Mesendoderm (in vitro differentiated cells): ENCODE results near the gene FNDC3B. TPM values are rescaled to one million over a fixed set of nuclear protein-coding genes. Genes with fewer than 3 reads are reported as not detected.
"Not testable (repeated sequence)": the region's sequence is repeated elsewhere in the genome, so short reads cannot be mapped to it uniquely, and the experiment has no call there.

Experiments
- DNase-seq: peaks from one replicate; pipeline ENCODE4 v3.0.0; 2013
- H2AK5ac ChIP-seq: 2 replicates; pipeline ENCODE4 v1.6.1; 2013; ENCODE audit warnings: low read length, inconsistent platforms
- H2BK120ac ChIP-seq: 2 replicates; pipeline ENCODE4 v1.6.1; 2013; ENCODE audit warnings: low read depth, mild to moderate bottlenecking, low read length, moderate library complexity, mixed read lengths
- H2BK15ac ChIP-seq: replicated peaks from 2 replicates; pipeline ENCODE4 v1.6.1; 2013; ENCODE audit warnings: low read depth, mild to moderate bottlenecking, moderate library complexity
- H2BK5ac ChIP-seq: 2 replicates; pipeline ENCODE4 v1.6.1; 2013; ENCODE audit warnings: low read length, inconsistent platforms
- H3K18ac ChIP-seq: 2 replicates; pipeline ENCODE4 v1.6.1; 2013; ENCODE audit warnings: mild to moderate bottlenecking, low read length, mixed read lengths
- H3K23ac ChIP-seq: one replicate; pipeline ENCODE4 v1.6.1; 2013; ENCODE audit warnings: low read length
- H3K27ac ChIP-seq: 2 replicates; pipeline ENCODE4 v1.5.1; 2013; ENCODE audit warnings: low read depth, mild to moderate bottlenecking, inconsistent platforms, low read length, moderate library complexity
- H3K27me3 ChIP-seq: 2 replicates; pipeline ENCODE4 v1.6.1; 2013; ENCODE audit warnings: low read length, control low read depth, mild to moderate bottlenecking, inconsistent platforms; ENCODE audit not compliant: insufficient read depth, poor library complexity
- H3K36me3 ChIP-seq: 2 replicates; pipeline ENCODE4 v1.6.1; 2013; ENCODE audit warnings: low read length, inconsistent platforms; ENCODE audit not compliant: control insufficient read depth, insufficient read depth
- H3K4ac ChIP-seq: one replicate; pipeline ENCODE4 v1.6.1; 2013; ENCODE audit warnings: low read depth, mild to moderate bottlenecking, low read length, moderate library complexity
- H3K4me1 ChIP-seq: 2 replicates; pipeline ENCODE4 v1.6.1; 2013; ENCODE audit warnings: low read depth, low read length, inconsistent platforms; ENCODE audit not compliant: control insufficient read depth
- H3K4me2 ChIP-seq: 2 replicates; pipeline ENCODE4 v1.6.1; 2013; ENCODE audit warnings: low read length
- H3K4me3 ChIP-seq: 2 replicates; pipeline ENCODE4 v1.5.1; 2013; ENCODE audit warnings: mild to moderate bottlenecking, low read length
- H3K56ac ChIP-seq: one replicate; pipeline ENCODE4 v1.6.1; 2013; ENCODE audit warnings: low read length
- H3K79me1 ChIP-seq: 2 replicates; pipeline ENCODE4 v1.6.1; 2013; ENCODE audit warnings: low read length, inconsistent platforms
- H3K79me2 ChIP-seq: 2 replicates; pipeline ENCODE4 v1.6.1; 2013; ENCODE audit warnings: mild to moderate bottlenecking, low read length; ENCODE audit not compliant: control insufficient read depth, insufficient read depth
- H3K9ac ChIP-seq: 2 replicates; pipeline ENCODE4 v1.6.1; 2013; ENCODE audit warnings: low read length, inconsistent platforms
- H4K5ac ChIP-seq: one replicate; pipeline ENCODE4 v1.6.1; 2013; ENCODE audit warnings: low read length
- H4K8ac ChIP-seq: one replicate; pipeline ENCODE4 v1.6.1; 2013; ENCODE audit warnings: low read depth, mild to moderate bottlenecking, control low read depth, low read length, moderate library complexity
- WGBS: extraction: QIAGEN DNeasy Blood & Tissue Kit; methylation state at CpG from one replicate; pipeline ENCODE4 v1.1.7; 2013; ENCODE audit warnings: low lambda C conversion rate, missing lambda C conversion rate; ENCODE audit not compliant: insufficient coverage; ENCODE audit errors: extremely low coverage; 5-methylcytosine and 5-hydroxymethylcytosine counted together
- polyA plus RNA-seq, 2 experiments: library from polyadenylated mRNA; stranded (reverse); fragments of 200-250 nt; gene quantifications; one replicate each; pipeline ENCODE4 v1.2.3, GENCODE V29; 2013

FNDC3B gene
- polyA plus RNA-seq (2013, experiment 1 of 2) = 38.9 TPM
- 38.3 TPM for polyA plus RNA-seq (2013, experiment 2 of 2)

DNA sequence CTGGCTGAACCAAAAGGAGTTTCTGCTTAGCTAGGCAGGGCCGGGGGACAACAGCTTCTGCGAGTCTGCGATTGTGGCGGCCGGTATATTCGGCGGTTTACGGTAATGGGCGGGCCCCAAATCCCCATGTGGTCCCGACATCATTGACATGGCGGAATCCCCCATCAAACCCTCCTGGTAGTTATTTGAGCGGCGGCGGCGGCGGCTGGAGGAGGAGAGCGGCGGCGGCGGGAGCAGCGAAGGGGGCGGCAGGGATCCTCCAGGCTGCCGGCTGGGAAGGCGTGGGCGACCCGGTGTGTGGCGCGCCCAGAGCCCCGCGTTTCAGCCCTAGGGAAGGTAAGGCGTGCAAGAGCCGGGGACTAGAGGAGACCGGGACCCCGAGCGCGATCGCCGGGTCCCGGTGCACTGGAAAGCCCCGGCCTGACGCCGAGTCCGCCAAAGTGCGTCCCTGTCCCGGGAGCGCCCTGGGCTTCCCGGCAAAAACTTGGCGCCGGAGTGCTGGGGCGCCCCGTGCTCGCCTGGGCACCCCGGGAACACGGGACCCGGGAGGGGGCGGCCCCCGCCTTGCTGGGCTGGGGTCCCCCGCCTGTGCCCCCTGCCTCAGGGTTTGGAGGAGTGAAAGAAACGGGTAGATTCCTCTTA is at the start of gene FNDC3B:
TSS of gene FNDC3B (plus strand) at position 143 of the 642 bp plus-strand sequence. CDS start 72,902 bp downstream, outside the sequence.
- no peak within 1 kb of the TSS for H2AK5ac ChIP-seq
- peak within 1 kb of the TSS; percentile 100 for H3K4ac ChIP-seq
- H2BK5ac ChIP-seq = peak within 1 kb of the TSS; percentile 61
- no peaks in the 10 kb centered on the region for H3K4me1 ChIP-seq
- H3K23ac ChIP-seq = peak within 1 kb of the TSS; percentile 75
- H3K79me2 ChIP-seq = peaks cover 39% of the 10 kb centered on the region
- peak; percentile 98 for DNase-seq
- H3K9ac ChIP-seq = peak within 1 kb of the TSS; percentile 93
- peak within 1 kb of the TSS; percentile 94 for H3K56ac ChIP-seq
- H3K79me1 ChIP-seq = no peaks in the 10 kb centered on the region
- peak within 1 kb of the TSS; percentile 99 for H2BK120ac ChIP-seq
- peak within 1 kb of the TSS; percentile 59 for H3K4me2 ChIP-seq
- no CpG with 5 or more reads among the region's 59 CpGs for WGBS
- H4K5ac ChIP-seq = no peak within 1 kb of the TSS
- H3K18ac ChIP-seq = peak within 1 kb of the TSS; percentile 100
- peak within 1 kb of the TSS; percentile 86 for H3K4me3 ChIP-seq
- no peaks in the 10 kb centered on the region for H3K27me3 ChIP-seq
- H4K8ac ChIP-seq = peak within 1 kb of the TSS; percentile 94
- peak within 1 kb of the TSS; percentile 60 for H2BK15ac ChIP-seq
- peak within 1 kb of the TSS; percentile 99 for H3K27ac ChIP-seq
- H3K36me3 ChIP-seq = no peaks in the 10 kb centered on the region

DNA sequence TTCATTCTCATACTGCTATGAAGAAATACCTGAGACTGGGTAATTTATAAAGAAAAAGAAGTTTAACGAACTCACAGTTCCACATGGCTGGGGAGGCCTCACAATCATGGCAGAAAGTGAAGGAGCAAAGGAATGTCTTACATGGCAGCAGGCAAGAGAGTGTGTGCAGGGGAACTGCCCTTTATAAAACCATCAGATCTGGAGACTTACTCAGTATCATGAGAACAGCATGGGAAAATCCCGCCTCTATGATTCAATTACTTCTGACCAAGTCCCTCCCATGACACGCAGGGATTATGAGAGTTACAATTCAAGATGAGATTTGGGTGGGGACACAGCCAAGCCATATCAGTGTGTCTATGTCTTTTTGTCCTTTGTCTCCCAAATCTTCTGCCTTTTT is 49.1 kb upstream of the FNDC3B start:
- not testable (repeated sequence) for DNase-seq, H3K23ac ChIP-seq, H4K8ac ChIP-seq, H3K36me3 ChIP-seq, H3K4me1 ChIP-seq, H3K9ac ChIP-seq, H2BK15ac ChIP-seq, H2BK120ac ChIP-seq, H3K27ac ChIP-seq, H3K18ac ChIP-seq, H4K5ac ChIP-seq, H3K27me3 ChIP-seq, H3K4me3 ChIP-seq, H3K4me2 ChIP-seq, H2AK5ac ChIP-seq, H2BK5ac ChIP-seq, H3K79me2 ChIP-seq, H3K79me1 ChIP-seq, H3K56ac ChIP-seq, H3K4ac ChIP-seq
- WGBS = no CpG with 5 or more reads among the region's 3 CpGs

DNA sequence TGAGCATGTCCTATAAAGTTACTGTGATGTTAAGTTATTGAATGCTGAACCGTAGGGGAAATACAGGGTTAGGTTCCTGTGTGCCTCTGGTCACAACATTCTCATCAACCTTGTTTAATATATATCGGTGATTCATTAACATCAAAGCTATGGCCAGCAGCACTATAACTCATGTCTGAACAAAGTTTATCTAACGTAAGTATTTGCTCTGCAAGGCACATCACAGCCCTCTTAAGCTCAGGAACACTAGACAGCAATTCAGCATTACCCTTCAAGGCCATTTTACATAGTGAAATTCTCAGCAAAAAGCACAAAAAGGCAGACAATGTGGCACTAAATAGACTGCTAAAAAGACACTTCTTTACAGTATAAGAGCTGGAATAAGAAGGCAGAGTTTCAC is 48.2 kb upstream of the FNDC3B start:
- Histone ChIP-seq H2AK5ac (no peak overlapping the region), H2BK15ac (no peak overlapping the region), H3K27ac (no peak overlapping the region), H4K5ac (no peak overlapping the region), H3K4me1 (no peaks in the 10 kb centered on the region), H3K79me1 (no peaks in the 10 kb centered on the region), H3K4ac (no peak overlapping the region), H3K9ac (no peak overlapping the region), H3K27me3 (no peaks in the 10 kb centered on the region), H3K79me2 (no peaks in the 10 kb centered on the region), H2BK120ac (no peak overlapping the region), H3K4me3 (no peak overlapping the region), H2BK5ac (no peak overlapping the region), H3K4me2 (no peak overlapping the region), H3K56ac (no peak overlapping the region), H3K18ac (no peak overlapping the region), H4K8ac (no peak overlapping the region), H3K23ac (no peak overlapping the region), H3K36me3 (no peaks in the 10 kb centered on the region)
- no peak for DNase-seq
- no CpG with 5 or more reads among the region's 3 CpGs for WGBS

DNA sequence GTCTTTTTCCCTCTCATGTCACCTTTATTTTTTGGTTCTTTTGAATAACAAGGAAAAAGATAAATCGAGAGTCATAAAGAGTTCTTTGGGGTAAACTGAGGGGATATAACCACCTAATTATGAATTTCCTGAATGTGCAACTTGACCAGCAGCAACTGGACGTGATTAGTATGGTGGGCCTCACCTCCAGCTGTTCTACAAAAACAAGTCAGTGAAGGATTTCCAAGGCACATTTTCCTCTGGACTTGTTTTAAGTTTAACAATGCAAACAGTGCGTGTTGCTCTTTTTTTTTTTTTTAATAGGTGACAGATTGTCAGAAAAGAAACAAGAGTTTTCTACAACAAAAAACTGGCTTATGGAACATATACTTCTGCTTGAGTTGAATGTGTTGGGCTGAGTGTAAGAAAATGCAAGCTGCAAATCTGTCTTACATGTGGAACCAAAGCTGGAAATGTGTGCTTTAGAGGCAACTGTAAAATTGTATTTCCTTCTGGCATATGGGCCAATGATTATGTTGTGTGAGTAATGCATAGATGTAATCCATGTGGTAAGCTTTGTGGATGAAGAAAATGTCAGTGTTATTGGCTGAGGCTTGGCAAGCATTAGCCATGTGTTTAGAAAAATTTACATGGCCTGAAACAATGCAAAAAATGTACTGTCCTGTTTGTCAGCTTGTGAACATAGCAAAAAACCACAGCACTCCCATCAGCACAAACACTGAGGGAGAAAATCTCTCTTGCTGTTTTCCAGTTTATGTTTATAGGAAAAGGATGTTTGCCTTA is 44.5 kb upstream of the FNDC3B start:
- Histone ChIP-seq H4K8ac (no peak overlapping the region), H3K4me2 (no peak overlapping the region), H3K36me3 (no peaks in the 10 kb centered on the region), H3K4me1 (no peaks in the 10 kb centered on the region), H3K9ac (no peak overlapping the region), H2BK15ac (no peak overlapping the region), H3K79me2 (no peaks in the 10 kb centered on the region), H2BK120ac (no peak overlapping the region), H3K79me1 (no peaks in the 10 kb centered on the region), H3K56ac (no peak overlapping the region), H2BK5ac (no peak overlapping the region), H3K23ac (no peak overlapping the region), H3K4ac (no peak overlapping the region), H3K27me3 (no peaks in the 10 kb centered on the region), H3K18ac (no peak overlapping the region), H4K5ac (no peak overlapping the region), H2AK5ac (no peak overlapping the region), H3K4me3 (no peak overlapping the region), H3K27ac (no peak overlapping the region)
- no peak for DNase-seq
- no CpG with 5 or more reads among the region's 3 CpGs for WGBS

DNA sequence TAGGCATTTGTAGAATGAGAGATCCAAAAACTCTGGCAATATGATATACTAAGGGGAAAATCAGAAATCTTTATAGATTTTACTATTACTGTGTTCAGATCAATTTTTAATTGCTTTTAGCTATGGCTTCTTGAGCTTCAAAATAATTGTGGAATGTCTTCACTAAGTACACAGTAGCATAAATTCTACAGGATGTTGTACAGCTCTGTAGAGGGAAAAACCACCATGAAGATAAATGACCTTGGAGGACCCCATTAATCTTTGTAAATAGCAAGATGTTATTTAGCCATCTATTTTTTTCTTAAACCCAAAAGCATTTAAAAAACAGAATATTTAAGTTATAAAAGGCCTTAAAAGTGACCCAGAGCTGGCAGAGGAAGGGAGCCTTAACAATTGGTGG is 43.9 kb upstream of the FNDC3B start:
- H3K56ac ChIP-seq = no peak overlapping the region
- no peaks in the 10 kb centered on the region for H3K36me3 ChIP-seq
- H3K4me1 ChIP-seq = no peaks in the 10 kb centered on the region
- no peaks in the 10 kb centered on the region for H3K79me1 ChIP-seq
- H4K8ac ChIP-seq = no peak overlapping the region
- no peak overlapping the region for H3K23ac ChIP-seq
- H2BK15ac ChIP-seq = no peak overlapping the region
- no peak overlapping the region for H2BK5ac ChIP-seq
- no peaks in the 10 kb centered on the region for H3K27me3 ChIP-seq
- no peak overlapping the region for H3K4me3 ChIP-seq
- no peak overlapping the region for H2AK5ac ChIP-seq
- H3K9ac ChIP-seq = no peak overlapping the region
- H3K79me2 ChIP-seq = no peaks in the 10 kb centered on the region
- no peak overlapping the region for H4K5ac ChIP-seq
- no peak overlapping the region for H3K4ac ChIP-seq
- no peak overlapping the region for H3K4me2 ChIP-seq
- no peak for DNase-seq
- H2BK120ac ChIP-seq = no peak overlapping the region
- no peak overlapping the region for H3K27ac ChIP-seq
- H3K18ac ChIP-seq = no peak overlapping the region
